Measurements from ENCODE around the gene PDE7B. TPM values are rescaled to one million over a fixed set of nuclear protein-coding genes. Genes with fewer than 3 reads are reported as not detected.
A peak's percentile ranks its signal among the peaks of the same experiment; 100 is the strongest.

The PDE7B gene
- total RNA-seq, 1 donor from 2014 or later, result 3.9 TPM

DNA sequence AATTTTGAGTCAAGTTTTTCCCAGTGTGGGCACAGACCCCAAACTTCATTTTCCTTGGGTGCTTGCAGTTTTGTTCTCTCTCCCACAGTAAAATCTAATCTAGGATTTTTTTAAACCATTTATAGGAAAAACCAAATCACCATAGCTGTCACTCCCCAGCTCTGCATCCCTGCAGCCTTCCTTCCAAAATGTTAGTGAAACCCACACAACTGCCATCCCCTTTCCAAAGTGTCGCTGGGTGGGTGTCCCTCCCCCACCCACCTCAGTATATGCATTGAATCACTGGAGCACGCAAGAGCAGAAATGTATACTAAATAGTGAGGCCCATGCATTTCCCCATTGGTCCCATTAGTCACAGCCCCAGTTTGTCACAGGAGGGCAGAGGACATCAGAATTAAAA lies 260.3 kb downstream of the PDE7B start:
- Mint-ChIP-seq H3K4me1 (ENCODE audit: unreplicated experiment) (peaks cover 12% of the 10 kb centered on the region), H3K36me3 (ENCODE audit: unreplicated experiment) (peaks cover 3% of the 10 kb centered on the region), H3K4me3 (ENCODE audit: unreplicated experiment) (no peak overlapping the region), H3K27me3 (ENCODE audit: unreplicated experiment) (no peaks in the 10 kb centered on the region), H3K9me3 (ENCODE audit: unreplicated experiment) (no peaks in the 10 kb centered on the region), H3K27ac (ENCODE audit: unreplicated experiment) (no peak overlapping the region)
- DNase-seq (ENCODE audit: extremely low spot score, unreplicated experiment), result no peak
- TF ChIP-seq, protein P1, sequence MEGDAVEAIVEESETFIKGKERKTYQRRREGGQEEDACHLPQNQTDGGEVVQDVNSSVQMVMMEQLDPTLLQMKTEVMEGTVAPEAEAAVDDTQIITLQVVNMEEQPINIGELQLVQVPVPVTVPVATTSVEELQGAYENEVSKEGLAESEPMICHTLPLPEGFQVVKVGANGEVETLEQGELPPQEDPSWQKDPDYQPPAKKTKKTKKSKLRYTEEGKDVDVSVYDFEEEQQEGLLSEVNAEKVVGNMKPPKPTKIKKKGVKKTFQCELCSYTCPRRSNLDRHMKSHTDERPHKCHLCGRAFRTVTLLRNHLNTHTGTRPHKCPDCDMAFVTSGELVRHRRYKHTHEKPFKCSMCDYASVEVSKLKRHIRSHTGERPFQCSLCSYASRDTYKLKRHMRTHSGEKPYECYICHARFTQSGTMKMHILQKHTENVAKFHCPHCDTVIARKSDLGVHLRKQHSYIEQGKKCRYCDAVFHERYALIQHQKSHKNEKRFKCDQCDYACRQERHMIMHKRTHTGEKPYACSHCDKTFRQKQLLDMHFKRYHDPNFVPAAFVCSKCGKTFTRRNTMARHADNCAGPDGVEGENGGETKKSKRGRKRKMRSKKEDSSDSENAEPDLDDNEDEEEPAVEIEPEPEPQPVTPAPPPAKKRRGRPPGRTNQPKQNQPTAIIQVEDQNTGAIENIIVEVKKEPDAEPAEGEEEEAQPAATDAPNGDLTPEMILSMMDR (IDR thresholded peaks at IDR 0.05), result no peak

DNA sequence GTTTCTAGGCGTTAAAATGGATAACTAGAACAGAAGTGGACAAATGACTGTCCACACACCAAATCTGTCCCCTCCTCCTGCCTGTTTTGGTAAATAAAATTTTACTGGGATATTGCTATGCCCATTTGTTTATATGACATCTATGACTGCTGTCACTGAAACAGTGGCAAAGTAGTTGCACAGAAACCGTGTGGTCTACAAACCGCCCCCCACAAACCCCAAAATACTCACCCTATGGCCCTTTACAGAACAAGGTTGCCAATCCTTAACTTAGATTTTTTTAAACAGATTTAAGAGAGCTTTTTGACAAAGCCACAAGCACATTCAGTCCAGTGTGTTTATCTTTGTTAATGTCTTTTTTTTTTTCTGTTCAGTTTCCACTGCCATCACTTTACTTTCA lies 260.8 kb downstream of the PDE7B start:
- TF ChIP-seq, protein P1 (IDR thresholded peaks at IDR 0.05), result no peak
- no peak for DNase-seq (ENCODE audit: extremely low spot score, unreplicated experiment)
- H3K4me1 Mint-ChIP-seq (ENCODE audit: unreplicated experiment), result peaks cover 12% of the 10 kb centered on the region
- H3K9me3 Mint-ChIP-seq (ENCODE audit: unreplicated experiment), result no peaks in the 10 kb centered on the region
- H3K36me3 Mint-ChIP-seq (ENCODE audit: unreplicated experiment), result peaks cover 3% of the 10 kb centered on the region
- no peak overlapping the region for H3K27ac Mint-ChIP-seq (ENCODE audit: unreplicated experiment)
- no peaks in the 10 kb centered on the region for H3K27me3 Mint-ChIP-seq (ENCODE audit: unreplicated experiment)
- H3K4me3 Mint-ChIP-seq (ENCODE audit: unreplicated experiment), result no peak overlapping the region

DNA sequence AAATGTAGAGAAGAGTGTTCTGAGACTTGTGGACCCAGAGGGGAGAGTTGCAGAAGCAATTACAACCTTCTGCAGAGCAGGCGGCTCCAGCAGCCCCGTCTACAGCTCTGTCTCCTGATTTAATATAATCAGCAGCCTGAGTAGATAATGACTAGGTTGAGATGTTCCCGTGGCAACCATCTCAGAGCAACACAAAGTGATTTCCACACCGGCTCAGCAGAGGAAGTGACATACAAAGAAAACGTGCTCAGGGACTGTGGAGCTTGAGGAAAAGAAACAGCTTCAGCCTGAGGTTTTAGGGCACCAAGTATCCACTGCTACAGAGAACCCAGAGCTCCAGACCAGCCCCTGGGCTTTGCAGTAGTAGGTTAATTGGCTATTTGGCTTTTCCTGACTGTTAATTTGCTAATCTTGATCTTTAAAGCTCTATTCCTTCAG lies 262.3 kb downstream of the PDE7B start:
- Mint-ChIP-seq H3K9me3 (ENCODE audit: unreplicated experiment) (no peaks in the 10 kb centered on the region), H3K4me3 (ENCODE audit: unreplicated experiment) (no peak overlapping the region), H3K27ac (ENCODE audit: unreplicated experiment) (peak overlapping the region; percentile 33), H3K36me3 (ENCODE audit: unreplicated experiment) (peaks cover 8% of the 10 kb centered on the region), H3K27me3 (ENCODE audit: unreplicated experiment) (no peaks in the 10 kb centered on the region), H3K4me1 (ENCODE audit: unreplicated experiment) (peaks cover 12% of the 10 kb centered on the region)
- no peak for DNase-seq (ENCODE audit: extremely low spot score, unreplicated experiment)
- TF ChIP-seq, protein P1 (IDR thresholded peaks at IDR 0.05), result no peak

DNA sequence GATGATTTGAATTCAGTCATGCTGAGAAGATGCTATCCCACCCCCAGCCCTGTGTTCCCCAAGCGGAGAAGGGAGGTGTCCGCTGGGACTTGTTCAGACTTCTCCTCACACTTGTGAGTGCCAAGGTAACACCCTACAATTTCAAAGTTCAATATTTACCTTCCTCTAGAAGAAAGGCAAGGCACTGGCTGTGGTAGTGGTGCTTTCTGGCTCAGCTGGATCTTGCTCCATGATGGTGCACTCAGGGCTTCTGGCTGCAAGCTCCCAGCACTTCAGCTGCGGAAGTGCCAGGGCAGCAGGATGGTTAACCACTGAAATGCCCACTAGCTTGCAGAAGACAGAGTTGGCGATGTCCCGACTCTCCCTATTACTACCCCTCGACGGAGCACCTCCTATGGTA lies 263.2 kb downstream of the PDE7B start:
- no peak overlapping the region for H3K4me3 Mint-ChIP-seq (ENCODE audit: unreplicated experiment)
- peaks cover 5% of the 10 kb centered on the region for H3K36me3 Mint-ChIP-seq (ENCODE audit: unreplicated experiment)
- no peak overlapping the region for H3K27ac Mint-ChIP-seq (ENCODE audit: unreplicated experiment)
- no peak for DNase-seq (ENCODE audit: extremely low spot score, unreplicated experiment)
- TF ChIP-seq, protein P1 (IDR thresholded peaks at IDR 0.05), result no peak
- no peaks in the 10 kb centered on the region for H3K9me3 Mint-ChIP-seq (ENCODE audit: unreplicated experiment)
- no peaks in the 10 kb centered on the region for H3K27me3 Mint-ChIP-seq (ENCODE audit: unreplicated experiment)
- peaks cover 12% of the 10 kb centered on the region for H3K4me1 Mint-ChIP-seq (ENCODE audit: unreplicated experiment)

DNA sequence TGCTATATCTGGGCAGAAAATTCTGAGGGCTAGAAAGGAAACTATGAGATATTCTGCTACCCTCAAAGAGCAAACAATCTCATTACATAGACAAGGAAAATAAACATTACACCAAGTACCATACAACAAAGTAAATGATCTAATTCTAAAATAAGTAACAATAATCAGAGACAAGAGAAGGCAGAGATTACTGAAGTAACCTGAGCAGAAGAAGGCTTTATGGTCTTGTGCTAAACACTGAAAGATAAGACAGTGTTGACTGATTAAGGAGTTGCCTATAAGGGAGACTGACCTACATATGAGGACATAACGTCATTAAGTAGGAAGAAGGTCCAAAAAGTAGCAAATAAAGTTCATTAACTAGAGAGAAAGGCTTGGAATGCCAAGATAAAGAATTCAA lies 264.4 kb downstream of the PDE7B start:
- peaks cover 12% of the 10 kb centered on the region for H3K4me1 Mint-ChIP-seq (ENCODE audit: unreplicated experiment)
- H3K27me3 Mint-ChIP-seq (ENCODE audit: unreplicated experiment), result no peaks in the 10 kb centered on the region
- no peak overlapping the region for H3K27ac Mint-ChIP-seq (ENCODE audit: unreplicated experiment)
- no peaks in the 10 kb centered on the region for H3K9me3 Mint-ChIP-seq (ENCODE audit: unreplicated experiment)
- H3K4me3 Mint-ChIP-seq (ENCODE audit: unreplicated experiment), result no peak overlapping the region
- H3K36me3 Mint-ChIP-seq (ENCODE audit: unreplicated experiment), result peaks cover 5% of the 10 kb centered on the region
- no peak for DNase-seq (ENCODE audit: extremely low spot score, unreplicated experiment)
- TF ChIP-seq, protein P1 (IDR thresholded peaks at IDR 0.05), result no peak

All from osteocyte (in vitro differentiated cells).